Measurements from ENCODE around the gene LARP6. TPM values are rescaled to one million over a fixed set of nuclear protein-coding genes. Genes with fewer than 3 reads are reported as not detected.
"Not testable (repeated sequence)": the region's sequence is repeated elsewhere in the genome, so short reads cannot be mapped to it uniquely, and the experiment has no call there.

The LARP6 gene
- total RNA-seq, 1 donor, result 36.7 TPM

DNA sequence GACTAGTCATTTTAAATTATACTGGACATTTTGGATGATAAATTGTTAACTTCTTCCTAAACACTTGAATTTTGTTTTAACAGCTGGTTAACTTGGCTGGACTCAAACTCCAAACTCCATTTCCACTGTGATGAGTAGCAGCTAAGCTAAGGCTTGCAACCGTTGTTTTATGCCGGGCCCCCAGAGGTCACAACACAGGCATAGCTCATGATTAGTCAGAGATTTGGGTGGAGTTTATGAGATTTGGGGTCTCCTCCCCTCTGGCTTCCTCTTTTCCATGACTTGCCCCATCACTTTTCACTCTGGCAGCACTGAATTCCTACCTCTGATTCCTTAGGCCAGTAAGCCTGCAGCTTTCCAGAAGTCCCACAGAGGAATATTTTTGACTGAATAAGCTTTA is 25.4 kb upstream of the LARP6 start:
- H3K4me3 ChIP-seq (ENCODE audit: low read depth, low read length), result no peak overlapping the region
- DNase-seq (ENCODE audit: low read depth), result no peak
- no peak for TF ChIP-seq CTCF (IDR thresholded peaks at IDR 0.05; ENCODE audit: insufficient read depth, low read depth, low read length)

DNA sequence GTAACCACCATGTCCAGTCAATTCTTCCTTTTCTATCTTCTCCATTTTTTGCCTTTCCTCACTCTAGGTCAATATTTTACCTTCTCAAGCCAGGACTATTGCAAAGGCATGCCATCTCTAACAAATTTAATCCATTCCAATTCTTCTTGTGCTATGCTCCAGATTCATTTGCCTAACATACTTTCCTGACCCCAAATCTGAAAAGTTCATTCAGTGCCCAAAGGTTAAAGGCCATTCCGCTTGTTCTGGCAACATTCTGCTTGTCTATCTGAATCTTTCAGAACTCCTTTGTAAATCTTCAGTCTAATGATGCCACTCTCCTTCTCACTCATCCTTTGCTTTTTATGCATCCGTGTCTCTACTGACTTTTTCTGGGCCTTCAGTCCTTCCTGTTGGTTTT is 22.7 kb upstream of the LARP6 start:
- TF ChIP-seq CTCF (IDR thresholded peaks at IDR 0.05; ENCODE audit: insufficient read depth, low read depth, low read length), result no peak
- no peak overlapping the region for H3K4me3 ChIP-seq (ENCODE audit: low read depth, low read length)
- DNase-seq (ENCODE audit: low read depth), result no peak

GRCh38 chr15:70876011-70876410 is 22.1 kb upstream of the LARP6 start:
- no peak for DNase-seq (ENCODE audit: low read depth)
- TF ChIP-seq CTCF (IDR thresholded peaks at IDR 0.05; ENCODE audit: insufficient read depth, low read depth, low read length), result no peak

GRCh38 chr15:70875001-70875782 is 21.2 kb upstream of the LARP6 start:
- peak; percentile 54 for DNase-seq (ENCODE audit: low read depth)
- TF ChIP-seq CTCF (IDR thresholded peaks at IDR 0.05; ENCODE audit: insufficient read depth, low read depth, low read length), result peak; percentile 71
- H3K4me3 ChIP-seq (ENCODE audit: low read depth, low read length), result no peak overlapping the region

More at GRCh38 chr15:70876011-70876410, 22.1 kb upstream of the LARP6 start:
- no peak overlapping the region for H3K4me3 ChIP-seq (ENCODE audit: low read depth, low read length)

- no peak for DNase-seq (ENCODE audit: low read depth)
- no peak overlapping the region for H3K4me3 ChIP-seq (ENCODE audit: low read depth, low read length)
- no peak for TF ChIP-seq CTCF (IDR thresholded peaks at IDR 0.05; ENCODE audit: insufficient read depth, low read depth, low read length)
Observed at GRCh38 chr15:70873232-70874054, 19.5 kb upstream of the LARP6 start.

DNA sequence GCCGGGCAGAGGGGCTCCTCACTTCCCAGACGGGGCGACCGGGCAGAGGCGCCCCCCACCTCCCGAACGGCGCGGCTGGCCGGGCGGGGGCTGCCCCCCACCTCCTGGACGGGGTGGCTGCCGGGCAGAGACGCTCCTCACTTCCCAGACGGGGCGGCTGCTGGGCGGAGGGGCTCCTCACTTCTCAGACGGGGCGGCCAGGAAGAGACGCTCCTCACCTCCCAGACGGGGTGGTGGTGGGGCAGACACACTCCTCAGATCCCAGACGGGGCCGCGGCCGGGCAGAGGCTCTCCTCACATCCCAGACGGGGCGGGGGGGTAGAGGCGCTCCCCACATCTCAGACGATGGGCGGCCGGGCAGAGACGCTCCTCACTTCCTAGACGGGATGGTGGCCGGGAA is 17.5 kb upstream of the LARP6 start:
- H3K4me3 ChIP-seq (ENCODE audit: low read depth, low read length); DNase-seq (ENCODE audit: low read depth): not testable (repeated sequence)

DNA sequence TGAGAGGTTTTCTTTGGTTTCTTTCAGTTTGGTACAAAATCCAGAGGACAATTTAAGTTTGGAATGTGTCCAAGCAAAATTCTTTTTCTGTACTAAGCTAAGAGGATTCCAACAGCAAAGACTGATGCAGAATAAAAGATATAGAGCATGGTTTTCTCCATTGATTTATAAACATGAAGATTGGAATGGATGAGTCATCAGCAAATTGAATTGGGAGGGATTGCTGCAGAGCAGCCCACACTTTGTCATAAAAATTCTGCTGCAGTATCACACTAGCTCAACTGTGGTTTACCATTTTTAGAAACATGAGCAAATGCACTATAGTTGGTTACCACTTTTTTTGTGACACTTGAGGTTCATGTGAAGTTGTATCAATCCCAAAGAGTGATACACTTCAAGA is 16.1 kb upstream of the LARP6 start:
- no peak for TF ChIP-seq CTCF (IDR thresholded peaks at IDR 0.05; ENCODE audit: insufficient read depth, low read depth, low read length)
- peak; percentile 87 for DNase-seq (ENCODE audit: low read depth)
- no peak overlapping the region for H3K4me3 ChIP-seq (ENCODE audit: low read depth, low read length)
